Inferior parietal cortex (tissue), 1 donor: ENCODE data around the gene FASLG.
"Not testable (repeated sequence)": the region's sequence is repeated elsewhere in the genome, so short reads cannot be mapped to it uniquely, and the experiment has no call there.

Experiments
- DNase-seq: peaks from one replicate; pipeline ENCODE4 v3.0.0-alpha.2; 2016; ENCODE audit errors: extremely low spot score

Gene FASLG

GRCh38 chr1:172658871-172659453 is at the start of gene FASLG:
TSS of gene FASLG (plus strand) at chr1:172659103. CDS start at chr1:172659202, 99 bp downstream.
- no peak for DNase-seq

GRCh38 chr1:172609528-172609927 is 49.4 kb upstream of the FASLG start:
- DNase-seq, result no peak

GRCh38 chr1:172612478-172612877 is 46.4 kb upstream of the FASLG start:
- DNase-seq, result no peak

- no peak for DNase-seq
Measured at GRCh38 chr1:172613294-172613693, 45.6 kb upstream of the FASLG start.

GRCh38 chr1:172616195-172616594 is 42.7 kb upstream of the FASLG start:
- no peak for DNase-seq

- no peak for DNase-seq
Measured at GRCh38 chr1:172616636-172617035, 42.3 kb upstream of the FASLG start.

- DNase-seq, result not testable (repeated sequence)
Measured at GRCh38 chr1:172620603-172621002, 38.3 kb upstream of the FASLG start.

- no peak for DNase-seq
Measured at GRCh38 chr1:172622541-172622940, 36.4 kb upstream of the FASLG start.

GRCh38 chr1:172623748-172624147 is 35.2 kb upstream of the FASLG start:
- DNase-seq, result no peak

GRCh38 chr1:172626845-172627244 is 32.1 kb upstream of the FASLG start:
- no peak for DNase-seq

- no peak for DNase-seq
Measured at GRCh38 chr1:172627702-172628101, 31.2 kb upstream of the FASLG start.

GRCh38 chr1:172628401-172628800 is 30.5 kb upstream of the FASLG start:
- no peak for DNase-seq

GRCh38 chr1:172629170-172629569 is 29.7 kb upstream of the FASLG start:
- no peak for DNase-seq

GRCh38 chr1:172629638-172630037 is 29.3 kb upstream of the FASLG start:
- no peak for DNase-seq

GRCh38 chr1:172630056-172630818 is 28.7 kb upstream of the FASLG start:
- no peak for DNase-seq

GRCh38 chr1:172630868-172631267 is 28.0 kb upstream of the FASLG start:
- no peak for DNase-seq

- DNase-seq, result peak; percentile 21
Measured at GRCh38 chr1:172637522-172637921, 21.4 kb upstream of the FASLG start.

- no peak for DNase-seq
Measured at GRCh38 chr1:172638249-172638648, 20.7 kb upstream of the FASLG start.

- DNase-seq, result no peak
Measured at GRCh38 chr1:172638885-172639831, 19.7 kb upstream of the FASLG start.

- no peak for DNase-seq
Measured at GRCh38 chr1:172640111-172640510, 18.8 kb upstream of the FASLG start.

GRCh38 chr1:172641492-172641891 is 17.4 kb upstream of the FASLG start:
- DNase-seq, result no peak

- no peak for DNase-seq
Measured at GRCh38 chr1:172642970-172643369, 15.9 kb upstream of the FASLG start.
